Endodermal cell (in vitro differentiated cells): ENCODE measurements around the gene CABLES2. TPM values are rescaled to one million over a fixed set of nuclear protein-coding genes. Genes with fewer than 3 reads are reported as not detected.

ENCODE experiments used
- DNase-seq: peaks from one replicate; pipeline ENCODE4 v3.0.0-alpha.2; 2017
- H3K27ac ChIP-seq: 2 replicates; pipeline ENCODE4 v1.5.1; 2013; ENCODE audit warnings: mild to moderate bottlenecking, low read depth, low read length, moderate library complexity
- H3K27me3 ChIP-seq: 2 replicates; pipeline ENCODE4 v1.6.1; 2013; ENCODE audit warnings: mild to moderate bottlenecking, low read length, moderate library complexity; ENCODE audit not compliant: insufficient read depth, control insufficient read depth, poor library complexity, severe bottlenecking
- H3K36me3 ChIP-seq: 2 replicates; pipeline ENCODE4 v1.7.0; 2013; ENCODE audit warnings: mild to moderate bottlenecking, low read length, moderate library complexity; ENCODE audit not compliant: control insufficient read depth, insufficient read depth
- H3K4me1 ChIP-seq: one replicate; pipeline ENCODE4 v1.7.0; 2013; ENCODE audit warnings: low read length; ENCODE audit not compliant: control insufficient read depth, insufficient read depth
- H3K4me3 ChIP-seq: 2 replicates; pipeline ENCODE4 v1.5.1; 2013; ENCODE audit warnings: mild to moderate bottlenecking, low read length, moderate library complexity
- H3K9ac ChIP-seq: 2 replicates; pipeline ENCODE4 v1.6.1; 2013; ENCODE audit warnings: mild to moderate bottlenecking, low read length, moderate library complexity; ENCODE audit not compliant: poor library complexity, severe bottlenecking; ENCODE audit errors: extremely low read depth
- H3K9me3 ChIP-seq: 2 replicates; pipeline ENCODE4 v1.6.1; 2013; ENCODE audit warnings: mild to moderate bottlenecking, low read length, moderate library complexity; ENCODE audit not compliant: control insufficient read depth
- H3K27ac Mint-ChIP-seq: 2 replicates; pipeline ENCODE4 v1.8.0; 2020; ENCODE audit warnings: mixed read lengths
- H3K27me3 Mint-ChIP-seq: 2 replicates; pipeline ENCODE4 v1.8.0; 2021; ENCODE audit warnings: mild to moderate bottlenecking, mixed read lengths; ENCODE audit not compliant: insufficient read depth
- H3K36me3 Mint-ChIP-seq: 2 replicates; pipeline ENCODE4 v1.8.0; 2020; ENCODE audit warnings: low read depth, mixed read lengths
- H3K4me1 Mint-ChIP-seq: 2 replicates; pipeline ENCODE4 v1.8.0; 2020; ENCODE audit warnings: mixed read lengths
- H3K4me3 Mint-ChIP-seq: 2 replicates; pipeline ENCODE4 v1.8.0; 2020; ENCODE audit warnings: mild to moderate bottlenecking, moderate library complexity, mixed read lengths
- H3K9me3 Mint-ChIP-seq: 2 replicates; pipeline ENCODE4 v1.8.0; 2020; ENCODE audit warnings: mild to moderate bottlenecking, mixed read lengths
- CTCF ChIP-seq: fragments of 200-600 bp; sonication (generic); conservative IDR thresholded peaks from 2 replicates; pipeline ENCODE4 v1.5.0; 2021; ENCODE audit warnings: antibody characterized with exemption, mild to moderate bottlenecking
- WGBS, 2 experiments: methylation state at CpG; one replicate each; pipeline versions ENCODE4 v1.1.5 to v1.1.7; 2013; ENCODE audit warnings: missing lambda C conversion rate in 2 of 2, mixed read lengths in 1 of 2; ENCODE audit not compliant: insufficient coverage in 1 of 2, insufficient read length in 1 of 2; 5-methylcytosine and 5-hydroxymethylcytosine counted together
- total RNA-seq, 2 donors: library from RNA; stranded (reverse); fragmentation: NEBNext Ultra II Directional in 1 of 2; extraction: Animal tissue kit (Norgen Biotek cat#: 25700) in 1 of 2; gene quantifications; 2 replicates in 1 of 2; 3 replicates in 1 of 2; pipeline ENCODE4 v1.2.1, GENCODE V29; 2021

CABLES2 gene
- total RNA-seq, 2 donors from 2014 or later, result 10.4 to 15.6 TPM

- DNase-seq, result no peak
- no peaks in the 10 kb centered on the region for H3K9me3 ChIP-seq
- H3K27ac ChIP-seq, result no peak overlapping the region
- no peak overlapping the region for H3K9ac ChIP-seq
- no peak overlapping the region for H3K27ac Mint-ChIP-seq
- H3K4me3 Mint-ChIP-seq, result no peak overlapping the region
- no peaks in the 10 kb centered on the region for H3K4me1 ChIP-seq
- no peaks in the 10 kb centered on the region for H3K4me1 Mint-ChIP-seq
- H3K27me3 Mint-ChIP-seq, result no peaks in the 10 kb centered on the region
- WGBS, 2 experiments, result 84 to 96% methylated on average over 12 to 14 of the region's 14 CpGs
- H3K27me3 ChIP-seq, result no peaks in the 10 kb centered on the region
- H3K9me3 Mint-ChIP-seq, result no peaks in the 10 kb centered on the region
- H3K4me3 ChIP-seq, result no peak overlapping the region
- H3K36me3 Mint-ChIP-seq, result peaks cover 54% of the 10 kb centered on the region
- TF ChIP-seq CTCF, result no peak
- peaks cover 78% of the 10 kb centered on the region for H3K36me3 ChIP-seq
Observed at GRCh38 chr20:62339647-62340062, 67.4 kb downstream of the CABLES2 start.

Other genes with a start within 250 kb of the CABLES2 start
- gene MTG2, start 224.3 kb downstream of the CABLES2 start, total RNA-seq, result 10 to 100 TPM; 28.2 to 29.6 TPM
- gene HRH3, start 187.0 kb downstream of the CABLES2 start, total RNA-seq, result under 1 TPM in 1 of 2 donors, not detected in 1; 0.44 TPM
- gene OSBPL2, start 168.8 kb downstream of the CABLES2 start, total RNA-seq, result 10 to 100 TPM; 46.7 to 50.3 TPM
- gene ADRM1, start 104.3 kb downstream of the CABLES2 start, total RNA-seq, result 100 to 1,000 TPM; 105 to 106 TPM
- gene LAMA5, start 40.0 kb downstream of the CABLES2 start, total RNA-seq, result 100 to 1,000 TPM; 315 to 369 TPM
- 1,000 to 10,000 TPM; 1,288 to 1,382 TPM for gene RPS21, start 20.2 kb downstream of the CABLES2 start, total RNA-seq
- under 1 TPM in 1 of 2 donors, not detected in 1; 0.40 TPM for gene RBBP8NL, start 20.3 kb upstream of the CABLES2 start, total RNA-seq
- gene GATA5, start 68.7 kb upstream of the CABLES2 start, total RNA-seq, result 1 to 10 TPM; 2.5 to 6.7 TPM
- gene SLCO4A1, start 235.2 kb upstream of the CABLES2 start, total RNA-seq, result 1 to 10 TPM; 2.9 to 5.0 TPM